Spleen (tissue), 11 donors: ENCODE results near the gene CD84. TPM values are rescaled to one million over a fixed set of nuclear protein-coding genes. Genes with fewer than 3 reads are reported as not detected.
A peak's percentile ranks its signal among the peaks of the same experiment; 100 is the strongest.
"Not testable (repeated sequence)": the region's sequence is repeated elsewhere in the genome, so short reads cannot be mapped to it uniquely, and the experiment has no call there.

Source experiments
- DNase-seq: peaks from one replicate; pipeline ENCODE4 v3.0.0-alpha.2; 2020
- H3K27ac ChIP-seq, 8 donors: fragments of 200-600 bp; sonication (generic) in 7 of 8; 1 replicate in 4 of 8; 2 replicates in 4 of 8; pipeline versions ENCODE4 v1.5.0 to v1.8.0; 2016 to 2021; ENCODE audit warnings: inconsistent platforms in 4 of 8, mild to moderate bottlenecking in 4 of 8, moderate library complexity in 1 of 8
- H3K27me3 ChIP-seq, 7 donors: fragments of 200-600 bp; sonication (generic) in 6 of 7; replicated peaks in 1 of 7; 1 replicate in 4 of 7; 2 replicates in 3 of 7; pipeline versions ENCODE4 v1.5.0 to v1.8.0; 2016 to 2021; ENCODE audit warnings: inconsistent platforms in 3 of 7, mild to moderate bottlenecking in 1 of 7
- H3K36me3 ChIP-seq, 6 donors: fragments of 200-600 bp; sonication (generic) in 5 of 6; 1 replicate in 4 of 6; 2 replicates in 2 of 6; pipeline versions ENCODE4 v1.5.0 to v1.8.0; 2016 to 2021; ENCODE audit warnings: inconsistent platforms in 2 of 6
- H3K4me1 ChIP-seq, 6 donors: fragments of 200-600 bp; sonication (generic) in 5 of 6; 1 replicate in 3 of 6; 2 replicates in 3 of 6; pipeline versions ENCODE4 v1.5.0 to v1.8.0; 2016 to 2021; ENCODE audit warnings: inconsistent platforms in 3 of 6
- H3K4me3 ChIP-seq, 8 donors: fragments of 200-600 bp; sonication (generic) in 7 of 8; 1 replicate in 4 of 8; 2 replicates in 4 of 8; pipeline versions ENCODE4 v1.5.0 to v1.8.0; 2016 to 2021; ENCODE audit warnings: inconsistent platforms in 4 of 8, mild to moderate bottlenecking in 4 of 8, moderate library complexity in 2 of 8
- H3K9me3 ChIP-seq, 8 donors: fragments of 200-600 bp; sonication (generic) in 7 of 8; 1 replicate in 4 of 8; 2 replicates in 4 of 8; pipeline versions ENCODE4 v1.5.0 to v1.8.0; 2016 to 2021; ENCODE audit warnings: inconsistent platforms in 4 of 8
- CTCF ChIP-seq, 11 experiments: fragments of 200-600 bp in 7 of 11; fragments of 450-650 bp in 4 of 11; sonication (generic) in 4 of 11; IDR thresholded peaks in 8 of 11; conservative IDR thresholded peaks in 3 of 11; 1 replicate in 7 of 11; 2 replicates in 4 of 11; pipeline versions ENCODE4 v1.4.0 to v1.8.0; 2016 to 2021; ENCODE audit warnings: antibody characterized with exemption in 11 of 11, inconsistent platforms in 4 of 11, mild to moderate bottlenecking in 1 of 11
- POLR2A ChIP-seq, 3 donors: fragments of 450-650 bp; IDR thresholded peaks; one replicate each; pipeline ENCODE4 v1.5.1; 2017; ENCODE audit warnings: antibody characterized with exemption in 3 of 3, mild to moderate bottlenecking in 1 of 3
- POLR2AphosphoS5 ChIP-seq, 3 donors: sonication (generic); formaldehyde crosslinking; IDR thresholded peaks; one replicate each; pipeline ENCODE4 v1.5.1; 2017; ENCODE audit warnings: antibody characterized with exemption in 3 of 3
- WGBS, 5 donors: extraction: QIAGEN DNeasy Blood & Tissue Kit in 3 of 5; methylation state at CpG; one replicate each; pipeline versions ENCODE4 v1.1.5 to v1.1.7; 2013 to 2018; 5-methylcytosine and 5-hydroxymethylcytosine counted together
- intact Hi-C: fragments of 100-400 bp; cut with DNase I; formaldehyde crosslinking; loops from one replicate; pipeline ENCODE4 v1.15.0; 2023; ENCODE audit warnings: low total_unique reads
- polyA plus RNA-seq, 3 donors: library from polyadenylated mRNA; stranded (reverse); fragments of 200-250 nt; gene quantifications; one replicate each; pipeline ENCODE4 v1.2.1, GENCODE V29; 2013
- total RNA-seq, 7 donors: library from RNA; depleted of rRNA in 3 of 7; stranded (reverse); fragments of >200 nt in 3 of 7; fragmentation: NEBNext Ultra II Directional in 4 of 7; extraction: Animal tissue kit (Norgen Biotek cat#: 25700) in 4 of 7; gene quantifications; one replicate each; pipeline versions ENCODE4 v1.1.0 to v1.2.1, GENCODE V29; 2016 to 2021
- donor health status: healthy with polysubstance abuse.
- donor health status: DM: no; HTN: no; CAD: no; lungs with moderate emphysema.
- donor health status: DM: no; HTN: no; CAD: no.
- donor health status: Bipolar disorder and iron deficiency.
- donor health status: healthy.
- donor health status: DM: no; HTN: no; CAD: no.
- donor health status: DM: yes; HTN: yes; CAD: no.

The CD84 gene
- total and polyA plus RNA-seq, 10 donors: 4.7 to 76.1 (median 60.0) TPM

DNA sequence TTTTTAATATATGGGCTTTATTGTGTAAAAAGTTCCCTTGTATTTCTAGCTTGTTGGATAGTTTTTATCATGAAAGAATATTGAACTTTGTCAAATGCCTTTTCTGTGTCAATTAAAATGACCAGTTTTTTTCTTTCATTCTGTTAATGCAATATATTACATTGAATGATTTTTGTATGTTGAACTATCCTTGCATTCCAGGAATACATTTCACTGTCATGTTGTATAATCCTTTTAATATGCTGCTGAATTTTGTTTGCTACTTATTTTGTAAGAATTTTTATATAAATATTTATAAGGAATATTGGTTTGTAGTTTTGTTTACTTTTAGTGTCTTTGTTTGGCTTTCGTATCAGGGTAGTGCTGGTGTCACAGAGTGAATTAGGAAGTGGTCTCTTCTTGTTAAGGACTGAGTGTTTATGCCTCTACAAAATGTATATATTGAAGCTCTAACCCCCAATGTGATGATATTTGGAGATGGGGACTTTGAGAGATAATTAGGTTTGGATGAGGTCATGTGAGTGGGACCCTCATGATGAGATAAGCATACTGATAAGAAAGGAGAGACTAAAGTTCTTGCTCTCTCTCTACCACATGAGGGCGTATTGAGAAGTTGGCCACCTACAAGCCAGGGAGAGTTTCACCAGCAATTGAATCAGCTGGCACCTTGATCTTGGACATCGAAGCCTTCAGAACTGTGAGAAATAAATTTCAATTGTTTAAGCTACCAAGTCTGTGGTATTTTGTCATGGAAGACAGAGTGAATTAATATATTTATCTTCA, 44.3 kb downstream of the CD84 start:
- H3K4me1 ChIP-seq: peaks cover 11 to 17% (median 13%) of the 10 kb centered on the region in 6 donors
- WGBS, 5 donors: 73 to 94% (median 89%) methylated on average over 3 of the region's 3 CpGs

GRCh38 chr1:160532557-160532813, 46.8 kb downstream of the CD84 start:
- H3K27ac ChIP-seq, DNase-seq, H3K4me3 ChIP-seq, intact Hi-C loops, H3K27me3 ChIP-seq, H3K36me3 ChIP-seq: not testable (repeated sequence)
- H3K4me1 ChIP-seq: peaks cover 0 to 10% (median 0%) of the 10 kb centered on the region in 6 donors
- 92 to 96% (median 94%) methylated on average over 4 to 5 of the region's 5 CpGs for WGBS, 5 donors
- peaks cover 0 to 48% (median 35%) of the 10 kb centered on the region in 8 donors for H3K9me3 ChIP-seq

More for the DNA sequence above, 44.3 kb downstream of the CD84 start:
- Histone ChIP-seq H3K27me3 (no peaks in the 10 kb centered on the region), H3K9me3 (peaks cover 0 to 48% (median 32%) of the 10 kb centered on the region in 8 donors), H3K36me3 (no peaks in the 10 kb centered on the region), H3K27ac (no peak overlapping the region), H3K4me3 (no peak overlapping the region)
- DNase-seq: no peak
- TF ChIP-seq POLR2AphosphoS5 (IDR thresholded peaks at IDR 0.05) (no peak), CTCF (IDR thresholded peaks at IDR 0.05 in 8 of 11, conservative IDR thresholded peaks at IDR 0.05 in 3 of 11) (no peak), POLR2A (IDR thresholded peaks at IDR 0.05) (no peak)
- intact Hi-C loops: no loop called here

DNA sequence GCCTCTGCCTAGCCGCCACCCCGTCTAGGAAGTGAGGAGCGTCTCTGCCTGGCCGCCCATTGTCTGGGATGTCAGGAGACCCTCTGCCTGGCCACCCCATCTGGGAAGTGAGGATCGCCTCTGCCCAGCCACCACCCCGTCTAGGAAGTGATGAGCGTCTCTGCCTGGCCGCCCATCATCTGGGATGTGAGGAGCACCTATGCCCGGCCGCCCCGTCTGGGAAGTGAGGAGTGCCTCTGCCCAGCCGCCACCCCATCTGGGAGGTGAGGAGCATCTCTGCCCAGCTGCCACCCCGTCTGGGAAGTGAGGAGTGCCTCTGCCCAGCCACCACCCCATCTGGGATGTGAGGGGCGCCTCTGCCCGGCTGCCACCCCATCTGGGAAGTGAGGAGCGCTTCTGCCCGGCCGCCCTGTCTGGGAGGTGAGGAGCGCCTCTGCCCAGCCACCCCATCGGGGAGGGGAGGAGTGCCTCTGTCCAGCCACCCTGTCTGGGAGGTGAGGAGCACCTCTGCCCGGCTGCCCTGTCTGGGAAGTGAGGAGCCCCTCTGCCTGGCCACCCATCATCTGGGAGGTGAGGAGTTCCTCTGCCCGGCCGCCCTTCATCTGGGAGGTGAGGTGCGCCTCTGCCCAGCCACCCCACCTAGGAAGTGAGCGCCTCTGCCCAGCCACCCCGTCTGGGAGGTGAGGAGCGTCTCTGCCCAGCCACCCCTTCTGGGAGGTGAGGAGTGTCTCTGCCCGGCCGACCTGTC, 47.3 kb downstream of the CD84 start:
- peaks cover 0 to 47% (median 35%) of the 10 kb centered on the region in 8 donors for H3K9me3 ChIP-seq
- H3K27ac ChIP-seq, H3K27me3 ChIP-seq, intact Hi-C loops, H3K36me3 ChIP-seq, H3K4me3 ChIP-seq, DNase-seq: not testable (repeated sequence)
- 81 to 96% (median 91%) methylated on average over 21 to 29 of the region's 29 CpGs for WGBS, 5 donors
- H3K4me1 ChIP-seq: peaks cover 0 to 10% (median 0%) of the 10 kb centered on the region in 6 donors

DNA sequence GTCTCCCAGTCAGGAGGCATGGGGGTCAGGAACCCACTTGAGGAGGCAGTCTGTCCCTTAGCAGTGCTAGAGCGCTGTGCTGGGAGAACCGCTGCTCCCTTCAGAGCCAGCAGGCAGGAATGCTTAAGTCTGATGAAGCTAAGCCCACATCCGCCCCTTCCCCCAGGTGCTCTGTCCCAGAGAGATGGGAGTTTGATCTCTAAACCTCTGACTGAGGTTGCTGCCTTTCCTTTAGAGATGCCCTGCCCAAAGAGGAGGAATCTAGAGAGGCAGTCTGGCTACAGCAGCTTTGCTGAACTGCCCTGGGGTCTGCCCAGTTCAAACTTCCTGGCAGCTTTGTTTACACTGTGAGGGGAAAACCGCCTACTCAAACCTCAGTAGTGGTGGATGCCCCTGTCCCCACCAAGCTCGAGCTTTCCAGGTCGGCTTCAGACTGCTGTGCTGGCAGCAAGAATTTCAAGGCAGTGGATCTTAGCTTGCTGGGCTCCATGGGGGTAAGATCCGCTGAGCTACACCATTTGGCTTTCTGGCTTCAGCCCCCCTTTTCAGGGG, 49.8 kb downstream of the CD84 start:
- Histone ChIP-seq H3K4me1 (peaks cover 0 to 10% (median 0%) of the 10 kb centered on the region in 6 donors), H3K9me3 (peaks cover 0 to 42% (median 25%) of the 10 kb centered on the region in 8 donors)
- intact Hi-C loops, H3K27ac ChIP-seq, H3K4me3 ChIP-seq, DNase-seq, H3K27me3 ChIP-seq, H3K36me3 ChIP-seq: not testable (repeated sequence)
- WGBS, 5 donors: 65 to 67% (median 67%) methylated on average over 6 to 7 of the region's 7 CpGs

DNA sequence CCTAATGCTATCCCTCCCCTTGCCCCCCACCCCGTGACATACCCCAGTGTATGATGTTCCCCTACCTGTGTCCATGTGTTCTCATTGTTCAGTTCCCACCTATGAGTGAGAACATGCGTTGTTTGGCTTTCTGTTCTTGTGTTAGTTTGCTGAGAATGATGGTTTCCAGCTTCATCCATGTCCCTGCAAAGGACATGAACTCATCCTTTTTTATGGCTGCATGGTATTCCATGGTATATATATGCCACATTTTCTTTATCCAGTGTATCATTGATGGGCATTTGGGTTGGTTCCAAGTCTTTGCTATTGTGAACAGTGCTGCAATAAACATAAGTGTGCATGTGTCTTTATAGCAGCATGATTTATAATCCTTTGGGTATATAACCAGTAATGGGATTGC, 55.5 kb downstream of the CD84 start:
- H3K36me3 ChIP-seq, DNase-seq, intact Hi-C loops, H3K4me3 ChIP-seq, H3K27me3 ChIP-seq: not testable (repeated sequence)
- 89 to 95% (median 94%) methylated on average over 2 of the region's 2 CpGs for WGBS, 5 donors
- Histone ChIP-seq H3K9me3 (peaks cover 0 to 28% (median 12%) of the 10 kb centered on the region in 8 donors), H3K4me1 (peaks cover 9 to 46% (median 29%) of the 10 kb centered on the region in 6 donors), H3K27ac (peak overlapping the region in 6 of 8 donors; percentile 13 to 93 (median 86))
